HEK293 (cell line): Measurements from ENCODE around the gene TAF15.

ENCODE experiments used
- CTCF ChIA-PET: fragments of 350-600 bp; formaldehyde crosslinking; extraction: SDS; loops from one replicate; lab custom pipeline; 2021; ENCODE audit warnings: antibody characterized with exemption; lab: Yijun Ruan, JAX
- POLR2A ChIA-PET: fragments of 300-600 bp; formaldehyde crosslinking; extraction: SDS; loops from one replicate; lab custom pipeline; 2020; ENCODE audit warnings: antibody characterized with exemption, inconsistent platforms; lab: Yijun Ruan, JAX
- H3K27ac ChIP-seq: fragments of 200-500 bp; sonication (Bioruptor generic); 2 replicates; pipeline ENCODE4 v1.5.1; 2014; ENCODE audit warnings: low read depth, low read length, control low read depth, inconsistent platforms; ENCODE audit errors: extremely low read depth
- H3K36me3 ChIP-seq, 2 experiments: fragments of 200-500 bp in 1 of 2; sonication (Bioruptor generic) in 1 of 2; 1 replicate in 1 of 2; 2 replicates in 1 of 2; pipeline ENCODE4 v1.5.1; 2014 to 2017; ENCODE audit warnings: inconsistent platforms in 2 of 2, low read length in 2 of 2; ENCODE audit not compliant: control insufficient read depth in 2 of 2, insufficient read depth in 1 of 2
- H3K4me1 ChIP-seq: fragments of 200-500 bp; sonication (Bioruptor generic); 2 replicates; pipeline ENCODE4 v1.5.1; 2014; ENCODE audit warnings: mild to moderate bottlenecking, low read length, inconsistent platforms; ENCODE audit not compliant: control insufficient read depth, insufficient read depth
- H3K4me3 ChIP-seq: 2 replicates; pipeline ENCODE4 v1.5.1; 2011; ENCODE audit warnings: low read depth, mild to moderate bottlenecking, control low read depth, low read length, moderate library complexity
- H3K9me3 ChIP-seq: fragments of 200-500 bp; sonication (Bioruptor generic); 2 replicates; pipeline ENCODE4 v1.5.1; 2014; ENCODE audit warnings: low read depth, low read length, inconsistent platforms; ENCODE audit not compliant: control insufficient read depth, insufficient read depth
- EGR2 ChIP-seq: fragments of 450-650 bp; formaldehyde crosslinking; IDR thresholded peaks from 2 replicates; pipeline ENCODE4 v1.5.1; 2016; ENCODE audit warnings: low read depth, missing biosample characterization, missing genetic modification characterization
- FEZF1 ChIP-seq: fragments of 450-650 bp; formaldehyde crosslinking; IDR thresholded peaks from 2 replicates; pipeline ENCODE4 v1.5.1; 2016; ENCODE audit warnings: missing biosample characterization, missing genetic modification characterization
- GFI1B ChIP-seq: fragments of 450-650 bp; formaldehyde crosslinking; IDR thresholded peaks from 2 replicates; pipeline ENCODE4 v1.5.1; 2016; ENCODE audit warnings: missing biosample characterization, missing genetic modification characterization
- REPIN1 ChIP-seq: fragments of 450-650 bp; formaldehyde crosslinking; IDR thresholded peaks from 2 replicates; pipeline ENCODE4 v1.5.1; 2017; ENCODE audit warnings: missing biosample characterization, missing genetic modification characterization, low read depth
- TRIM28 ChIP-seq: IDR thresholded peaks from 2 replicates; pipeline ENCODE4 v1.6.1; 2011; ENCODE audit warnings: low read length, control low read depth, borderline replicate concordance
- ZBTB17 ChIP-seq: fragments of 450-650 bp; formaldehyde crosslinking; IDR thresholded peaks from 2 replicates; pipeline ENCODE4 v1.5.1; 2016; ENCODE audit warnings: missing biosample characterization, missing genetic modification characterization
- ZBTB20 ChIP-seq: fragments of 450-650 bp; formaldehyde crosslinking; IDR thresholded peaks from 2 replicates; pipeline ENCODE4 v1.5.1; 2016; ENCODE audit warnings: missing biosample characterization, missing genetic modification characterization
- ZBTB21 ChIP-seq: fragments of 450-650 bp; formaldehyde crosslinking; IDR thresholded peaks from 2 replicates; pipeline ENCODE4 v1.5.1; 2017; ENCODE audit warnings: missing biosample characterization, missing genetic modification characterization
- ZFHX2 ChIP-seq: fragments of 450-650 bp; formaldehyde crosslinking; conservative IDR thresholded peaks from 2 replicates; pipeline ENCODE4 v1.5.1; 2016; ENCODE audit warnings: missing biosample characterization, missing genetic modification characterization
- ZFP3 ChIP-seq: fragments of 450-650 bp; formaldehyde crosslinking; IDR thresholded peaks from 2 replicates; pipeline ENCODE4 v1.5.1; 2016; ENCODE audit warnings: low read depth, missing biosample characterization, missing genetic modification characterization
- ZNF133 ChIP-seq: fragments of 450-650 bp; formaldehyde crosslinking; IDR thresholded peaks from 2 replicates; pipeline ENCODE4 v1.5.1; 2016; ENCODE audit warnings: missing biosample characterization, missing genetic modification characterization
- ZNF202 ChIP-seq: fragments of 450-650 bp; formaldehyde crosslinking; IDR thresholded peaks from 2 replicates; pipeline ENCODE4 v1.5.1; 2016; ENCODE audit warnings: missing biosample characterization, missing genetic modification characterization, borderline replicate concordance
- ZNF24 ChIP-seq: fragments of 450-650 bp; formaldehyde crosslinking; IDR thresholded peaks from 2 replicates; pipeline ENCODE4 v1.5.1; 2016; ENCODE audit warnings: missing biosample characterization, missing genetic modification characterization
- ZNF274 ChIP-seq, 2 experiments: fragments of 200-500 bp in 1 of 2; fragments of 450-650 bp in 1 of 2; sonication (Bioruptor generic) in 1 of 2; formaldehyde crosslinking in 1 of 2; IDR thresholded peaks; 2 replicates each; pipeline versions ENCODE4 v1.5.1 to v1.6.1; 2014 to 2016; ENCODE audit warnings: borderline replicate concordance in 1 of 2, inconsistent platforms in 1 of 2, low read length in 1 of 2, missing biosample characterization in 1 of 2, missing genetic modification characterization in 1 of 2
- ZNF366 ChIP-seq: fragments of 450-650 bp; formaldehyde crosslinking; conservative IDR thresholded peaks from 2 replicates; pipeline ENCODE4 v1.5.1; 2016; ENCODE audit warnings: missing biosample characterization, missing genetic modification characterization
- ZNF394 ChIP-seq: fragments of 450-650 bp; formaldehyde crosslinking; IDR thresholded peaks from 2 replicates; pipeline ENCODE4 v1.5.1; 2016; ENCODE audit warnings: missing biosample characterization, missing genetic modification characterization, mild to moderate bottlenecking, moderate library complexity, borderline replicate concordance
- ZNF600 ChIP-seq: fragments of 450-650 bp; formaldehyde crosslinking; IDR thresholded peaks from 2 replicates; pipeline ENCODE4 v1.5.1; 2016; ENCODE audit warnings: missing biosample characterization, missing genetic modification characterization
- ZNF629 ChIP-seq: fragments of 450-650 bp; formaldehyde crosslinking; IDR thresholded peaks from 2 replicates; pipeline ENCODE4 v1.5.1; 2017; ENCODE audit warnings: missing biosample characterization, missing genetic modification characterization
- ZNF639 ChIP-seq: fragments of 450-650 bp; formaldehyde crosslinking; IDR thresholded peaks from 2 replicates; pipeline ENCODE4 v1.5.1; 2016; ENCODE audit warnings: missing biosample characterization, missing genetic modification characterization
- ZNF660 ChIP-seq: fragments of 450-650 bp; IDR thresholded peaks from 2 replicates; pipeline ENCODE4 v1.5.1; 2018; ENCODE audit warnings: missing biosample characterization, mild to moderate bottlenecking, missing genetic modification characterization
- ZNF843 ChIP-seq: fragments of 450-650 bp; formaldehyde crosslinking; IDR thresholded peaks from 2 replicates; pipeline ENCODE4 v1.5.1; 2016; ENCODE audit warnings: missing biosample characterization, missing genetic modification characterization
- TF ChIP-seq, protein P1 (sequence below): fragments of 450-650 bp; formaldehyde crosslinking; IDR thresholded peaks from 2 replicates; pipeline ENCODE4 v1.5.1; 2016; ENCODE audit warnings: missing biosample characterization, missing genetic modification characterization
- TF ChIP-seq, protein P2 (sequence below): IDR thresholded peaks from 2 replicates; pipeline ENCODE4 v1.6.1; 2011; ENCODE audit warnings: mild to moderate bottlenecking, low read depth, low read length, borderline replicate concordance
- TF ChIP-seq, protein P3 (sequence below): fragments of 450-650 bp; formaldehyde crosslinking; IDR thresholded peaks from 2 replicates; pipeline ENCODE4 v1.5.1; 2016; ENCODE audit warnings: missing biosample characterization, missing genetic modification characterization

TAF15 gene

GRCh38 chr17:35788477-35789368 is 20.6 kb upstream of the TAF15 start (continued):
- TF ChIP-seq ZNF394 (tag by site-specific recombination) (peak; percentile 61), EGR2 (tag by site-specific recombination) (no peak), ZNF629 (tag by site-specific recombination) (peak; percentile 90), ZNF24 (peak; percentile 23; the same call in 1 of the 2 replicates), REPIN1 (tag by site-specific recombination) (no peak), ZNF660 (tag by site-specific recombination) (peak; percentile 70), ZNF274 (IDR thresholded peaks at IDR 0.05; ENCODE audit: low read length) (no peak), ZNF274 (tag by site-specific recombination; IDR thresholded peaks at IDR 0.05; ENCODE audit: borderline replicate concordance) (no peak), ZNF600 (peak; percentile 72), ZBTB20 (tag by site-specific recombination) (peak; percentile 92), ZNF639 (tag by site-specific recombination) (no peak), TRIM28 (0 out of 2 replicates have a peak, but pooled peaks have one; percentile 17), ZBTB21 (tag by site-specific recombination) (peak; percentile 92), ZFHX2 (tag by site-specific recombination) (0 out of 2 replicates have a peak, but pooled peaks have one; percentile 17), ZNF133 (tag by site-specific recombination) (peak; percentile 84)
- TF ChIP-seq, protein P1, sequence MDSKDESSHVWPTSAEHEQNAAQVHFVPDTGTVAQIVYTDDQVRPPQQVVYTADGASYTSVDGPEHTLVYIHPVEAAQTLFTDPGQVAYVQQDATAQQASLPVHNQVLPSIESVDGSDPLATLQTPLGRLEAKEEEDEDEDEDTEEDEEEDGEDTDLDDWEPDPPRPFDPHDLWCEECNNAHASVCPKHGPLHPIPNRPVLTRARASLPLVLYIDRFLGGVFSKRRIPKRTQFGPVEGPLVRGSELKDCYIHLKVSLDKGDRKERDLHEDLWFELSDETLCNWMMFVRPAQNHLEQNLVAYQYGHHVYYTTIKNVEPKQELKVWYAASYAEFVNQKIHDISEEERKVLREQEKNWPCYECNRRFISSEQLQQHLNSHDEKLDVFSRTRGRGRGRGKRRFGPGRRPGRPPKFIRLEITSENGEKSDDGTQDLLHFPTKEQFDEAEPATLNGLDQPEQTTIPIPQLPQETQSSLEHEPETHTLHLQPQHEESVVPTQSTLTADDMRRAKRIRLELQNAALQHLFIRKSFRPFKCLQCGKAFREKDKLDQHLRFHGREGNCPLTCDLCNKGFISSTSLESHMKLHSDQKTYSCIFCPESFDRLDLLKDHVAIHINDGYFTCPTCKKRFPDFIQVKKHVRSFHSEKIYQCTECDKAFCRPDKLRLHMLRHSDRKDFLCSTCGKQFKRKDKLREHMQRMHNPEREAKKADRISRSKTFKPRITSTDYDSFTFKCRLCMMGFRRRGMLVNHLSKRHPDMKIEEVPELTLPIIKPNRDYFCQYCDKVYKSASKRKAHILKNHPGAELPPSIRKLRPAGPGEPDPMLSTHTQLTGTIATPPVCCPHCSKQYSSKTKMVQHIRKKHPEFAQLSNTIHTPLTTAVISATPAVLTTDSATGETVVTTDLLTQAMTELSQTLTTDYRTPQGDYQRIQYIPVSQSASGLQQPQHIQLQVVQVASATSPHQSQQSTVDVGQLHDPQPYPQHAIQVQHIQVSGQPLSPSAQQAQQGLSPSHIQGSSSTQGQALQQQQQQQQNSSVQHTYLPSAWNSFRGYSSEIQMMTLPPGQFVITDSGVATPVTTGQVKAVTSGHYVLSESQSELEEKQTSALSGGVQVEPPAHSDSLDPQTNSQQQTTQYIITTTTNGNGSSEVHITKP (tag by site-specific recombination), result peak; percentile 77
- TF ChIP-seq, protein P2, sequence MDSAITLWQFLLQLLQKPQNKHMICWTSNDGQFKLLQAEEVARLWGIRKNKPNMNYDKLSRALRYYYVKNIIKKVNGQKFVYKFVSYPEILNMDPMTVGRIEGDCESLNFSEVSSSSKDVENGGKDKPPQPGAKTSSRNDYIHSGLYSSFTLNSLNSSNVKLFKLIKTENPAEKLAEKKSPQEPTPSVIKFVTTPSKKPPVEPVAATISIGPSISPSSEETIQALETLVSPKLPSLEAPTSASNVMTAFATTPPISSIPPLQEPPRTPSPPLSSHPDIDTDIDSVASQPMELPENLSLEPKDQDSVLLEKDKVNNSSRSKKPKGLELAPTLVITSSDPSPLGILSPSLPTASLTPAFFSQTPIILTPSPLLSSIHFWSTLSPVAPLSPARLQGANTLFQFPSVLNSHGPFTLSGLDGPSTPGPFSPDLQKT, result no peak

DNA sequence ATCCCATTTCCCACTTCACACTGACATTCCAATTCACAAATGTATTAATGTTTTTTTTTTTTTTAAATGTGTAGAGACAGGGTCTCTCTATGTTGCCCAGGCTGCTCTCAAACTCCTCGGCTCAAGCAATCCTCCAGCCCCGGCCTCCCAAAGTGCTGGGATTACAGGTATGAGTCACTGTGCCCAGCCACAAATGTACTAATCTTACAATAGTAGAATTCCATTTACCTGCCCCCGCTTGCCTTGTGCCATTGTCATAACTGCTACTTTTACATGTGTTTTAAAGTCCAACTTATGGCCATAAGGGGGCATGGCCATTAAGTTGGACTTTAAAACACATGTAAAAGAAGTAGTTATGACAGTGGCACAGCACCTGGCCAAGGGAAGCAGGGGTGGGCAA is 18.4 kb upstream of the TAF15 start:
- H3K4me1 ChIP-seq, result no peaks in the 10 kb centered on the region
- TF ChIP-seq ZNF366 (tag by site-specific recombination) (no peak), ZFP3 (tag by site-specific recombination) (no peak), FEZF1 (no peak), ZNF843 (tag by site-specific recombination) (no peak), ZBTB17 (no peak), ZNF202 (no peak), GFI1B (tag by site-specific recombination) (no peak)
- TF ChIP-seq, protein P3, sequence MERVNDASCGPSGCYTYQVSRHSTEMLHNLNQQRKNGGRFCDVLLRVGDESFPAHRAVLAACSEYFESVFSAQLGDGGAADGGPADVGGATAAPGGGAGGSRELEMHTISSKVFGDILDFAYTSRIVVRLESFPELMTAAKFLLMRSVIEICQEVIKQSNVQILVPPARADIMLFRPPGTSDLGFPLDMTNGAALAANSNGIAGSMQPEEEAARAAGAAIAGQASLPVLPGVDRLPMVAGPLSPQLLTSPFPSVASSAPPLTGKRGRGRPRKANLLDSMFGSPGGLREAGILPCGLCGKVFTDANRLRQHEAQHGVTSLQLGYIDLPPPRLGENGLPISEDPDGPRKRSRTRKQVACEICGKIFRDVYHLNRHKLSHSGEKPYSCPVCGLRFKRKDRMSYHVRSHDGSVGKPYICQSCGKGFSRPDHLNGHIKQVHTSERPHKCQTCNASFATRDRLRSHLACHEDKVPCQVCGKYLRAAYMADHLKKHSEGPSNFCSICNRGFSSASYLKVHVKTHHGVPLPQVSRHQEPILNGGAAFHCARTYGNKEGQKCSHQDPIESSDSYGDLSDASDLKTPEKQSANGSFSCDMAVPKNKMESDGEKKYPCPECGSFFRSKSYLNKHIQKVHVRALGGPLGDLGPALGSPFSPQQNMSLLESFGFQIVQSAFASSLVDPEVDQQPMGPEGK (tag by site-specific recombination), result no peak
- ChIA-PET POLR2A (no interaction called here), CTCF (interaction anchor here (1.0 to 10.2 kb wide), 3 partner anchors 9 to 26 kb away, joined by 3 to 104 read pairs (median 5); partner anchors contain the start of gene TAF15)
- H3K36me3 ChIP-seq, result no peaks in the 10 kb centered on the region
- H3K27ac ChIP-seq, result no peak overlapping the region
- no peaks in the 10 kb centered on the region for H3K9me3 ChIP-seq
- H3K4me3 ChIP-seq, result no peak overlapping the region
